ENCODE data around the gene PFKFB3.

DNA sequence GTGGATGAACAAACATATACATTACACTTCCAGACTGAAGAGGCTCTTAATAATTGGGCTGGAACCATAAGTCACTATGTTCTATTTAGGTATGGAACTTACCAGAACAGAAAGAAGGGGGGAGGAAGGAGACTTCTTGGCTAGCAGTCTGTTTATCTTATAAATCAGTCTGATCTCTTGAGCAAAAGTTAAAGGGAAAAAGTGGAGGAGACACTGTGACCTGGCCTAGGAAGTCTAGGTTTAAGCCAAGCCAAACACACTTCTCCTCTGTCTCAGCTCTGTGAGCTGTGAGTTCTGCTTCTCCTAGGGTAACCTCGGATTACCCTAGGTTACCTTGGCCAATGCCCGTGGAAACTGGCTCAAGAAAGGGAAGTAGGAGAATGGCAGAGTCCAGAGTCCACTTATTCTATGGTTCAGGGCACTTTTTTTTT is 95.2 kb downstream of the PFKFB3 start:
- TF ChIP-seq SP1 (IDR thresholded peaks at IDR 0.05) (no peak), SUZ12 (IDR thresholded peaks at IDR 0.05) (no peak), FOXM1 (IDR thresholded peaks at IDR 0.05; ENCODE audit: borderline replicate concordance) (no peak), TARDBP (IDR thresholded peaks at IDR 0.05) (no peak), ZNF384 (IDR thresholded peaks at IDR 0.05) (no peak), ARNT (IDR thresholded peaks at IDR 0.05) (no peak), HDGF (IDR thresholded peaks at IDR 0.05; ENCODE audit: borderline replicate concordance) (no peak), NFRKB (IDR thresholded peaks at IDR 0.05) (no peak), PKNOX1 (IDR thresholded peaks at IDR 0.05) (no peak), ELF4 (IDR thresholded peaks at IDR 0.05) (no peak), FOXK2 (IDR thresholded peaks at IDR 0.05) (no peak)
